Measurements from ENCODE around the gene DNAH6.
"Not testable (repeated sequence)": the region's sequence is repeated elsewhere in the genome, so short reads cannot be mapped to it uniquely, and the experiment has no call there.

The DNAH6 gene, protein sequence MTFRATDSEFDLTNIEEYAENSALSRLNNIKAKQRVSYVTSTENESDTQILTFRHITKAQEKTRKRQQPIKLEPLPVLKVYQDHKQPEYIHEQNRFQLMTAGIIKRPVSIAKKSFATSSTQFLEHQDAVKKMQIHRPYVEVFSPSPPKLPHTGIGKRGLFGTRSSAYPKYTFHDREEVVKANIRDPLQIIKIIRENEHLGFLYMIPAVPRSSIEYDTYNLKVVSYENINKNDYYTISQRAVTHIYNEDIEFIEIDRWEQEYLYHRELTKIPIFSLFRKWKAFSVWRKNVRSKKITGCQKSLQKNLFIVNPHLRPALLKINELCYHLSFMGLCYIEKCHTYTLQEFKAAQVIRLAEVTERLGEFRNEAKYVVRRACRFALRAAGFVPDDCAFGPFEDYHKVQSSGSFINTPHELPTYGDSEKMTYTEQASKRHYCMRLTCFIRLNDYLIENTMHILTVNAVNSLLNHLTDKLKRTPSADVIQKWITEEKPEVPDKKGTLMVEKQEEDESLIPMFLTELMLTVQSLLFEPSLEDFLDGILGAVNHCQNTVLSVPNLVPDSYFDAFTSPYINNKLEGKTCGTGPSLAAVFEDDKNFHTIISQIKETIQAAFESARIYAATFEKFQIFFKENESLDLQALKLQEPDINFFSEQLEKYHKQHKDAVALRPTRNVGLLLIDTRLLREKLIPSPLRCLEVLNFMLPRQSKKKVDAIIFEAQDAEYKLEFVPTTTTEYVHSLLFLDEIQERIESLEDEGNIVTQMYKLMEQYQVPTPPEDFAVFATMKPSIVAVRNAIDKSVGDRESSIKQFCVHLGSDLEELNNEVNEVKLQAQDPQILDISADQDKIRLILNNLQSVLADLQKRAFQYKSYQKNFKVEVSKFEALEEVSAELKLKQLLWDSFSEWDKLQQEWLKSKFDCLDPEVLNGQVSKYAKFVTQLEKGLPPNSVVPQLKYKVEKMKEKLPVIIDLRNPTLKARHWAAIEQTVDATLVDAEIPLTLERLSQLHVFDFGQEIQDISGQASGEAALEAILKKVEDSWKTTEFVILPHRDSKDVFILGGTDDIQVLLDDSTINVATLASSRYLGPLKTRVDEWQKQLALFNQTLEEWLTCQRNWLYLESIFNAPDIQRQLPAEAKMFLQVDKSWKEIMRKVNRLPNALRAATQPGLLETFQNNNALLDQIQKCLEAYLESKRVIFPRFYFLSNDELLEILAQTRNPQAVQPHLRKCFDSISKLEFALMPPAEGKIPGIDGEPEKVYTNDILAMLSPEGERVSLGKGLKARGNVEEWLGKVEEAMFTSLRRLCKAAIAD (N-terminal part only)

GRCh38 chr2:84516234-84516986, at the start of gene DNAH6:
Gene DNAH6 (plus strand): TSS chr2:84516498. CDS start chr2:84517827, 1,329 bp downstream.
- peak; percentile 87 for DNase-seq

- no peak for DNase-seq
Observed at GRCh38 chr2:84467389-84467788, 48.9 kb upstream of the DNAH6 start.

DNA sequence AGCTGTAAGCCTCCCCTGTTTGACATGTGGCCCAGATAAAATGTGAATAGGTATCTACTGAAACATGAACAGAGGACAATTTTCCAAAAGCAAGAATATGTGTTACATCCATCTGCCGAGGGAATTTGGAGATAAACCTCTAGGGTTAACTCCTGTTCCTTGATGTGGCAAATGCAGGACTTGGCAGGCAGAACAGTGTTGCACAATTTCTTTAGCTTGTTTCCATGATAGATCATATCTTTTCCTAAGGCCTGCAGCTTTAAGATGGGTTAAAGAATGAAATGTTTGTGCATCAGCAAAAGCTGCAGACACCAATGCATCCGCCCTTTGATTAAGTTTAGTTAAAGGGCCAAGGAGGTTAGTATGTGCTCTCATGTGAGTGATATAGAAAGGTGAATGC, 43.9 kb upstream of the DNAH6 start:
- not testable (repeated sequence) for DNase-seq

DNA sequence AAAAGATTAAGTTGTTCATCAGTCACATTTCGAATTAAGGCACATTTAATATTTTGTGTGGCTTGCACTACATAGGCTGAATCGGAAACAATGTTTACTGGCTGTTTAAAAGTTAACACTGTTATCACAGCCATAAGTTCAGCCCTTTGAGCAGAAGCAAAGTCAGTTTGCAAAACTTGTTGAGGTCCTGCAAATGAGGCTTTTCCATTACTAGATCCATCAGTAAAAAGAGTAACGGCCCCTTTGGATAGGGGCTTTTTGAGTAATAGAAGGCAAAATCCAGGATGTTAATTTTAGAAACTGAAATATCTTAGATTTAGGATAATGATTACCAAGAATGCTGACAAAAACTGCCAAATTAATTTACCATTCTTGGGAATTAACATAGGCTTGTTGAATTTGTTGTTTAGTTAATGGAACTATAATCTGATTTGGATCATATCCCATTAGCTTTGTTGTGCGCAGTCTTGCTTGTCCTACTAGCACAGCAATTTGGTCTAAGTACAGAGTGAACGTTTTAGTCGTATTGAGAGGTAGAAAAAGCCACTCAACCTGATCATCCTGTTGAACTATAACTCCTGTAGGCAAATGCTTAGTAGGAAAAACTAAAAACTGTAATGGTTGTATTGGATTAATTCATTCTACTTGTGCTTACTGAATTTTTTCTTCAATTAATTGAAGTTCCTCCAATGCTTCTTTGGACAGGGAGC, 43.3 kb upstream of the DNAH6 start:
- DNase-seq: no peak

GRCh38 chr2:84474176-84474575, 42.1 kb upstream of the DNAH6 start:
- no peak for DNase-seq

DNA sequence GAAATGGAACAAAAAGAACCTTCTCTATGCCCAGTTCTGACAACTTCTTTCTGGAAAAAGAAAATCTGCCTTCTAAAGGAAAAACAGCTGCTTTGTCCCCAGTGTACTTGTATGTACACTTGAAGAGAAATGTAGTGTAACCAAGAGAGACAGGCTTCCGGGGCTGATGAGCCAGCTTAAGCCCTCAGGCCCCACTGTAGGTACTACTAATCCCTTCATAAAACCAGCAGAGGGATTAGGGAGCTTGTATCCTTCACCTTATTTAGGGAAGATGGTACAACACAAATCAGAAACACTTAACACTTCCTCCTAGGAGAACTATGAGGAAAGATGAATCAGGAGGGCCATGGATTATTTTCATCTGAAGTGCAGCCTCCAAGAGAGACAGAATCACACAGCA, 38.4 kb upstream of the DNAH6 start:
- DNase-seq: no peak

DNA sequence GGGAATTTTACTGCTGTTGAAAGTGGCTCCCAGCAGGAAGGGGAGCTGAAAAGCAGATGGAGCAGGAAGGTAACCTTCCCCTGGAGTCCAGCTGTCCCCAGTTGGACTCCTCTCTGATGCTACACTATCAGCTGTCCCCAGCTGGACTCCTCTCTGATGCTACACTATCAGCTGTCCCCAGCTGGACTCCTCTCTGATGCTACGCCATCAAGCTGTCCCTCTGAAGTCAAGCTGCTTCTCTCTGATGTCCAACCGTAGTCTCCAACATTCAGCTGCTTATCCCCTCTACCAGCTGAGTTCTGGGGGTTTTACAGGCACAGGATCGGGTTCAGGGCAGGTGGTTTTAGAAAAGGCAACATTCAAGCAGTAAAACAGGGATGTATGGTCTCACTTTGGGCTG, 37.4 kb upstream of the DNAH6 start:
- no peak for DNase-seq

DNA sequence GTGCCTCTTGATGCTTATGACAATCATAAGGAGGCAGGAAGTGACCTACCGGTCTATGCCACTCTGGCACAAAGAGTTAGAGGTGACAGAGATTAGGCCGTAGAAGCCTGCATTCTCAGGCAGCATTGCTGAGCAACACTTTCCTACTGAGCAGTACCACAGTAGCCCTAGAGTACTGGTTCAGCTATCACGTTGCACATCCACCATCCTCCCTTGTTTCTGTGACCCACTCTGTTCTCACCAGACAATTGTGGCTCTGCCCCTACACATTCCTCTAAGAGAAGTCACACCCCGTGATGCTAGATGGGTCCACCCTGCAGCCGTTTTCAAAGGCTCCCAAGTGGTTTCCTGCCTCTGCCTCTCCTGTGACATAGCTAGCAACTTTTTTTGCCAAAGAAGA, 34.6 kb upstream of the DNAH6 start:
- no peak for DNase-seq

- DNase-seq: no peak
Observed at GRCh38 chr2:84482603-84483002, 33.7 kb upstream of the DNAH6 start.

GRCh38 chr2:84483320-84483719, 33.0 kb upstream of the DNAH6 start:
- no peak for DNase-seq

DNA sequence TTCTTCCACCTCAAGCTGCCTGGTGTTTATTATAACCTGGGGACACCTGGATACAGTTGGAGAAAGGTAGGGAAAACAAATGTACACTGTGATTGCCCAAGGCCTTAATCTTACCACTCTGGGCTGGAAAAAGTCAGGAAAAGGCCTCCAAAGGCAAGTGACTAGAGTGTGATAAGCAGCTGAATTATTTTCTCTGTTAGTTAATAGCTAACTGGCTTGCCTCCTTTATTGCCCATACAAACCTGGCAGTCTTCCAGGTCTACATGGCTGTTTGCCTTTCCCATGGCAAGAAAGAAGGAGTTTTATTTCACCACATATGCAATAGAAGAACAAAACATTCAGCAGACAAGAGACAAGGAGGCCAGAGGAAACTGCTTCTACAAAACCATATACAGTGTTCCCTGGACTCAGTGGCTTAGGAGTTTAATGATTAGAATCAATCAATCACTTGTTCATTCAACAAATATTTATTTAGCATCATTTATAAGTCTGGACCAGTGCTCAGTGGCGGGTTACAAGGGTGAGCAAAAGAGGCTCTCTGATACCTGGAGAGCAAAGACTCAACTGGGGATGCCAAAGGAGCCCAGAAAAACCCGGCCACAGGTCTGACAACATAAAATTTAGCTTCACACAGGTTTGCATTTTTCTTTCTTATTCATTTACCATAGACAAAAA, 29.7 kb upstream of the DNAH6 start:
- DNase-seq: peak; percentile 0

DNA sequence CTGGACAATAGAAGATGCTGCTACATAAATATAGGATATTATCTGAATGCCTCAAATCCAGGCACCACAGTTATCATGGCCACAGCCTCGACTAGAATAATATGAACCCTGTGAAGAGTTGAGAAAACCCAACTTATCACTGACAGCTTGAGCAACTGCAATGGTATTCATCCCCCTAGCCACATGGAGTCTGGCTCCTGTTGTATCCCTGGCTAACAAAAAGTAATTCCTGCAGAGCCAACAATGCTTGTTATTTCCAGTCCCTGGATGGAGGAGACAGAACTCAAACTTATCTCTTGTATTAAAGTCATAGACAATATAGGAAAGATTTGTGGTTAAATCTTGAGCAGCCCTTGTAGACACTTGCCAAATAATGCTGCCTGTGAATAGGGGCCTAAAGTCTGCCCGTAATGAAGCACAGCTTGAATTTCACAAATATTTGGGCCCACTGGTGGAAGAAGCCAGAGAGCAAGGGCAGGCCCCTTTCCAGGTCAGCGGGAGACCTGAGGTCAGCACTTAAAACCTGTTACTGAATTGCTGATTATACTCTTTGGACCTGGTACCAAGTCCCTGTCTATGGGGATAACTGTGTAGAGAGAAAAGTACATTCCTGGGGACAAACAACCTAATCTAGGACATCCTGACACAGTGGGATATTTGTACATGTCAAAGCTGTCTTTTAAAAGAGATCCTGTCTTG, 28.9 kb upstream of the DNAH6 start:
- no peak for DNase-seq

GRCh38 chr2:84491256-84491655, 25.0 kb upstream of the DNAH6 start:
- no peak for DNase-seq

GRCh38 chr2:84491741-84492140, 24.6 kb upstream of the DNAH6 start:
- DNase-seq: no peak

- no peak for DNase-seq
Observed at GRCh38 chr2:84492571-84492970, 23.7 kb upstream of the DNAH6 start.

DNA sequence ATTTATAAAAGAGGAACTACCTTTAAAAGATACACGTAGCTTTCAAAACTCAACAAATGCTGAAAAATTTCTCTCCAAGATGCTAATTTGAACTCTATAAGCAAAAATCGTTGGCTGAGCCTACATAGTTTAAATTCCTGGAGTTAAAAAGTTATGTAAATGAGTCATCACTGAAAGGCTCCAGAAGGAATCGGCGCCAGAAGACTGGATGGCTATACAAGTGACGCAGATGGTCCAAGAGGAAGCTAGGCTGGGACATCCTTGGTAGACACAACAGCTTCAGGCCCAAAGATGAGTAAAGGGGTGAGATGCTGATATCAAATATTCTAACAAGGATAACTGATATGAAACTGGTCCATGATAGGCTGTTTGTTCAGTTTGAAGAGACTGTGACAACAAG, 22.8 kb upstream of the DNAH6 start:
- no peak for DNase-seq

DNA sequence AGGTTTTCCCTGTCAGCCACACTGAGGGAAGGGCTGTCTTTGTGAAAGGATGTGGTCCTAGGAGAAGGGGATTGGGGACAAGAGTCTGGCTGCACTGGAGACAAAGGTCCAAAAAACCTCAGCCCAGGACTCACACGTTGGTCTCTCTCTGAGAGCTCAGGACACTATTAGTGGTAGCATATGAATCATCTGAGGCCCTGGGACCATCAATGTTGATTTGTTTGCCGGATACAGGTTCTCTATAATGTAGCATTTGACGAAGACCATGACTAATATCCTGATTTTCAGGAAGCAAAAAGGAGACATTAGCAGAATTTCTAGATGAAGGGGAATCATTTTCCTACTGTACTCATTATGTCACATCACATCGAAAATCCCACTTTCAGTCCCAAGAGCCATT, 22.2 kb upstream of the DNAH6 start:
- DNase-seq: no peak

DNA sequence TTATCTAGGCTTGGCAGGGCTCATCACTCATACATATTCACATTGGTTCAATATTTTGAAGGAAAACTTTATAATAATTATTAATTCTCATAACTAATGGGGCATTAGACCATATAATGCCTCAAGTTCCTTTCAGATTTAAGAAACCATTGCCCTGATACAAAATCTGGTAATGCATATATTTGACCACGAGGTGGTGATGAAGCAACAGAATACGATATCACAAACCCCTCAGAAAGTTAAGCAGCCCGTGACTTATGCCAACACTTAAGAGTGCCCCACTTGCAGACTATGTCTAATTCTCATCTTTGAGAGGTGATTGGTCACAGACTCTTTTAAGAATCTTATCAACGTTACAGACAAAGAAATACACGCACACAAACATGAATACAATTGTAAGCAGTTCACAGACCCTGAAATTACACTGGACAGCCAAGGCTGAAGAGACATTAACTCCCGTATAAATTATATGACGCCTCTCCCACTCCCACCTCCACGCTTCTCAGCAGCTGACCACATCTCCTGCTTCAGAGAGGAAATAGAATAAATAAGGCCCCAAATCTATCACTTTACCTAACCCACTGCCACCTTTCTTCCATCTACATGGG, 20.7 kb upstream of the DNAH6 start:
- DNase-seq: peak; percentile 14

- DNase-seq: no peak
Observed at GRCh38 chr2:84496386-84496785, 19.9 kb upstream of the DNAH6 start.

- no peak for DNase-seq
Observed at GRCh38 chr2:84497285-84497684, 19.0 kb upstream of the DNAH6 start.

Data from NCI-H748 treated with DMSO at 0.1 percent for 48 hours (cell line).